ENCODE data around the gene TRIM44. TPM values are rescaled to one million over a fixed set of nuclear protein-coding genes. Genes with fewer than 3 reads are reported as not detected.
"Not testable (repeated sequence)": the region's sequence is repeated elsewhere in the genome, so short reads cannot be mapped to it uniquely, and the experiment has no call there.

The TRIM44 gene
- total and polyA plus RNA-seq, 8 donors: 6.3 to 55.4 (median 36.4) TPM

DNA sequence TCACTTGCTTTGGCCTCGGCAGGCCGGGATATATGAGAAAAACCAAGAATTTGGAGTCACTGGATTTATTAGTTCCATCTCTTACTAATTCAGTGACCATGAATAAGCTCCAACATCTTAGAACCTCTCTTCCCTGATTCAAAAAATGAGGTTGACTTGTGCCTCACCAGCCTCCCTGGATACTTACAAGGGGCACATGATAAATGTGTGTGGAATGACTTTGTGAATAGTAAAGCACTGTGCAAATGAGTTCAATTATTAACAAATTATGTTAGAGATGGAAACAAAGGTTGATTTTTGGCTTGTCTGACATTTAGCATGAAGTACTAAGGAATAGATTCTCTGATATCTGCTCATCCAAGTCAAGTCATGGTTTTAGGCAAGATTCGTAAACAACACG, 104.1 kb downstream of the TRIM44 start:
- no peaks in the 10 kb centered on the region for H3K27me3 ChIP-seq
- ATAC-seq: no peak
- intact Hi-C loops (cut with DNase I): no loop called here
- peaks cover 21 to 28% (median 28%) of the 10 kb centered on the region in 3 donors for H3K4me1 ChIP-seq
- FAIRE-seq: no peak
- TF ChIP-seq, protein P1, sequence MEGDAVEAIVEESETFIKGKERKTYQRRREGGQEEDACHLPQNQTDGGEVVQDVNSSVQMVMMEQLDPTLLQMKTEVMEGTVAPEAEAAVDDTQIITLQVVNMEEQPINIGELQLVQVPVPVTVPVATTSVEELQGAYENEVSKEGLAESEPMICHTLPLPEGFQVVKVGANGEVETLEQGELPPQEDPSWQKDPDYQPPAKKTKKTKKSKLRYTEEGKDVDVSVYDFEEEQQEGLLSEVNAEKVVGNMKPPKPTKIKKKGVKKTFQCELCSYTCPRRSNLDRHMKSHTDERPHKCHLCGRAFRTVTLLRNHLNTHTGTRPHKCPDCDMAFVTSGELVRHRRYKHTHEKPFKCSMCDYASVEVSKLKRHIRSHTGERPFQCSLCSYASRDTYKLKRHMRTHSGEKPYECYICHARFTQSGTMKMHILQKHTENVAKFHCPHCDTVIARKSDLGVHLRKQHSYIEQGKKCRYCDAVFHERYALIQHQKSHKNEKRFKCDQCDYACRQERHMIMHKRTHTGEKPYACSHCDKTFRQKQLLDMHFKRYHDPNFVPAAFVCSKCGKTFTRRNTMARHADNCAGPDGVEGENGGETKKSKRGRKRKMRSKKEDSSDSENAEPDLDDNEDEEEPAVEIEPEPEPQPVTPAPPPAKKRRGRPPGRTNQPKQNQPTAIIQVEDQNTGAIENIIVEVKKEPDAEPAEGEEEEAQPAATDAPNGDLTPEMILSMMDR (IDR thresholded peaks at IDR 0.05): no peak
- 86 to 93% methylated on average over 4 of the region's 4 CpGs for WGBS, 2 donors
- no peak for DNase-seq
- H3K36me3 ChIP-seq: no peaks in the 10 kb centered on the region
- no peaks in the 10 kb centered on the region for H3K9me3 ChIP-seq
- no peak overlapping the region for H3K27ac ChIP-seq
- H3K4me3 ChIP-seq: no peak overlapping the region

DNA sequence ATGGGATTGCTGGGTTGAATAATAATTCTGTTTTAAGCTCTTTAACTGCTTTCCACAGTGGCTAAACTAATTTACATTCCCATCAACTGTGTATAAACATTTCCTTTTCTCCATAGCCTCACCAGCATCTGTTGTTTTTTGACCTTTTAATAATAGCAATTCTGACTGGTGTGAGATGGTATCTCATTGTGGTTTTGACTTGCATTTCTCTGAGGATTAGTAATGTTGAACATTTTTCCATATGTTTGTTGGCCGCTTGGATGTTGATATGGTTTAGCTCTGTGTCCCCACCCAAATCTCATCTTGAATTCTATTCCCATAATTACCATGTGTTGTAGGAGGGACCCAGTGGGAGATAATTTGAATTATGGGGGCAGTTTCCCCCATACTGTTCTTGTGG, 107.8 kb downstream of the TRIM44 start:
- WGBS, 2 donors: 96 to 97% methylated on average over 1 of the region's 1 CpG
- H3K4me3 ChIP-seq; FAIRE-seq; ATAC-seq; H3K4me1 ChIP-seq; H3K36me3 ChIP-seq; H3K27me3 ChIP-seq; intact Hi-C loops (cut with DNase I); H3K9me3 ChIP-seq; DNase-seq; H3K27ac ChIP-seq: not testable (repeated sequence)

DNA sequence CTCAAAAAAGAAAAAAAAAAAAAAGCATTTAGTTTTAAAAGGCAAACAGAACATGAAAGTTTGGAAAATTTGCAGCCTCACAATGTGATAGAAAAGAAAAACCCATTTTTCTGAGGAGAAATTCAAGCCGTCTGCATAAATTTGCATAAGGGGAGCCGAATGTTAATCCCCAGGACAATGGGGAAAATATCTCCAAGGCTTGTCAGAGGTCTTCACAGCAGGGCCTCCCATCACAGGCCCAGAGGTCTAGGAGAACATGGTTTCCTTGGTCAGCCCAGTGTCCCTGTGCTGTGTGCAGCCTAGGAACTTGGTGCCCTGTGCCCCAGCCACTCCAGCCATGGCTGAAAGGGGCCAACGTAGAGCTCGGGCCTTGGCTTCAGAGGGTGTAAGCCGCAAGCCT, 109.1 kb downstream of the TRIM44 start:
- no peak overlapping the region for H3K27ac ChIP-seq
- WGBS, 2 donors: 94 to 97% methylated on average over 5 of the region's 5 CpGs
- H3K27me3 ChIP-seq: no peaks in the 10 kb centered on the region
- ATAC-seq (no peak), DNase-seq (no peak), FAIRE-seq (no peak)
- intact Hi-C loops (cut with DNase I): no loop called here
- H3K4me3 ChIP-seq: no peak overlapping the region
- TF ChIP-seq, protein P1 (IDR thresholded peaks at IDR 0.05): no peak
- H3K9me3 ChIP-seq: no peaks in the 10 kb centered on the region
- no peaks in the 10 kb centered on the region for H3K36me3 ChIP-seq
- no peaks in the 10 kb centered on the region for H3K4me1 ChIP-seq

DNA sequence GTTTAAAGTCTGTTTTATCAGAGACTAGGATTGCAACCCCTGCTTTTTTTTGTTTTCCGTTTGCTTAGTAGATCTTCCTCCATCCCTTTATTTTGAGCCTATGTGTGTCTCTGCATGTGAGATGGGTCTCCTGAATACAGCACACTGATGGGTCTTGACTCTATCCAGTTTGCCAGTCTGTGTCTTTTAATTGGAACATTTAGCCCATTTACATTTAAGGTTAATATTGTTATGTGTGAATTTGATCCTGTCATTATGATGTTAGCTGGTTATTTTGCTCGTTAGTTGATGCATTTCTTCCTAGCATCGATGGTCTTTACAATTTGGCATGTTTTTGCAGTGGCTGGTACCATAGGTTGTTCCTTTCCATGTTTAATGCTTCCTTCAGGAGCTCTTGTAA, 114.7 kb downstream of the TRIM44 start:
- ATAC-seq; DNase-seq; H3K4me3 ChIP-seq; H3K36me3 ChIP-seq; H3K27me3 ChIP-seq; FAIRE-seq; H3K9me3 ChIP-seq; H3K27ac ChIP-seq; intact Hi-C loops (cut with DNase I): not testable (repeated sequence)
- peaks cover 6 to 14% (median 14%) of the 10 kb centered on the region in 3 donors for H3K4me1 ChIP-seq
- 87 to 99% methylated on average over 3 of the region's 3 CpGs for WGBS, 2 donors

DNA sequence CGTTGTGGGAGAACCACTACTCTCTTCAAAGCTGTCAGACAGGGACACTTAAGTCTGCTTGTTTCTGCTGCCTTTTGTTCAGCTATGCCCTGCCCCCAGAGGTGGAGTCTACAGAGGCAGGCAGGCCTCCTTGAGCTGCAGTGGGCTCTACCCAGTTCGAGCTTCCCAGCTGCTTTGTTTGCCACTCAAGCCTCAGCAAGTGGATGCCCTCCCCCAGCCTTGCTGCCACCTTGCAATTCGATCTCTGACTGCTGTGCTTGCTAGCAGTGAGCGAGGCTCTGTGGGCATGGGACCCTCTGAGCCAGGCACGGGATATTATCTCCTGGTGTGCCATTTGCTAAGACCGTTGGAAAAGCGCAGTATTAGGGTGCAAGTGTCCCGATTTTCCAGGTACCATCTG, 116.4 kb downstream of the TRIM44 start:
- ATAC-seq; H3K27me3 ChIP-seq; H3K36me3 ChIP-seq; H3K27ac ChIP-seq; intact Hi-C loops (cut with DNase I); DNase-seq; FAIRE-seq; H3K9me3 ChIP-seq; H3K4me3 ChIP-seq: not testable (repeated sequence)
- H3K4me1 ChIP-seq: peaks cover 7 to 21% (median 18%) of the 10 kb centered on the region in 3 donors
- 91 to 92% methylated on average over 8 of the region's 8 CpGs for WGBS, 2 donors

DNA sequence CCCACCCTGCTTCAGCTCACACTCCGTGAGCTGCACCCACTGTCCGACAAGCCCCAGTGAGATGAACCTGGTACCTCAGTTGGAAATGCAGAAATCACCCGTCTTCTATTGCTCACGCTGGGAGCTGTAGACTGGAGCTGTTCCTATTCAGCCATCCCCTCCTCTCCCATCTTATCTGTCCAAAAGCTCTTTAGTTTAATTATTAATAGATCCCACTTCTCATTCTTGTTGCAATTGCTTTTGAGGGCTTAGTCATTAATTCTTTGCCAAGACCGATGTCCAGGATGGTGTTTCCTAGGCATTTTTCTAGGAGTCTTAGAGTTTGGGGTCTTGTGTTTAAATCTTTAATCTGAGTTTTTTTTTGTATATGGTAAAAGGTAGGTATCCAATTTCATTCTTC, 116.8 kb downstream of the TRIM44 start:
- intact Hi-C loops (cut with DNase I): no loop called here

More for the DNA sequence above, 116.8 kb downstream of the TRIM44 start:
- no peaks in the 10 kb centered on the region for H3K9me3 ChIP-seq
- no peaks in the 10 kb centered on the region for H3K36me3 ChIP-seq
- H3K4me1 ChIP-seq: peaks cover 7 to 23% (median 20%) of the 10 kb centered on the region in 3 donors
- no peak overlapping the region for H3K4me3 ChIP-seq
- DNase-seq: no peak
- no peak overlapping the region for H3K27ac ChIP-seq
- TF ChIP-seq, protein P1 (IDR thresholded peaks at IDR 0.05): no peak
- no peaks in the 10 kb centered on the region for H3K27me3 ChIP-seq
- WGBS, 2 donors: 88 to 92% methylated on average over 5 of the region's 5 CpGs
- ATAC-seq: no peak
- no peak for FAIRE-seq
